ENCODE results near the gene EFNA4.
A peak's percentile ranks its signal among the peaks of the same experiment; 100 is the strongest.

DNA sequence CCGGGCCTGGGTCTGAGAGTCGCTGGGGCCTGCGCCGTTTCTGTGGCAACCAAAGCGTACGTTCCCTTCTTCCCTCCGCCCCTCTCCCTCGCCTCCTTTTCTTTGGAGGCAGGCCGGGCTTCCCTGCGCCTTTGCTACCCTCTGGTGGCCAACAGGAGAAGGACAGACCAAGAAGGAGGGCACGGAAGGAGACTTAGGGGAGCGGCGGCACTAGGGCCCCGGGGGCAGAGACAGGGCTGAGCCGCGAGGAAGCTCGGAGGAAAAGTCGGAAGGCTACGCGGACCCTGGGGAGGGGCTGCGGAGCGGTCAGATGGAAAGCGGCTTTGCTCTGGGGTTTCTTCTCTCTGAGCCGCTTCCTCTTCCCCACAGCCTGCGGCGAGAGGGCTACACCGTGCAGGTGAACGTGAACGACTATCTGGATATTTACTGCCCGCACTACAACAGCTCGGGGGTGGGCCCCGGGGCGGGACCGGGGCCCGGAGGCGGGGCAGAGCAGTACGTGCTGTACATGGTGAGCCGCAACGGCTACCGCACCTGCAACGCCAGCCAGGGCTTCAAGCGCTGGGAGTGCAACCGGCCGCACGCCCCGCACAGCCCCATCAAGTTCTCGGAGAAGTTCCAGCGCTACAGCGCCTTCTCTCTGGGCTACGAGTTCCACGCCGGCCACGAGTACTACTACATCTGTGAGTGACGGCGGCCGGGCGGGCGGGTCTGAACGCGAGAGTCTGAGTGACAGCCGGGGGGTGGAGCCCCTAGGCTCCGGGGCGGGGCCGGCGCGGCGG lies 21.4 kb downstream of the EFNA4 start:
- TF ChIP-seq CTCF (IDR thresholded peaks at IDR 0.05) (peak; percentile 92), POLR2AphosphoS5 (IDR thresholded peaks at IDR 0.05; ENCODE audit: low read depth, low read length) (no peak), SIN3A (IDR thresholded peaks at IDR 0.05; ENCODE audit: borderline replicate concordance, insufficient read depth, low read depth, low read length) (peak; percentile 84; the same call in 1 of the 2 replicates)
- TF ChIP-seq, protein P1, sequence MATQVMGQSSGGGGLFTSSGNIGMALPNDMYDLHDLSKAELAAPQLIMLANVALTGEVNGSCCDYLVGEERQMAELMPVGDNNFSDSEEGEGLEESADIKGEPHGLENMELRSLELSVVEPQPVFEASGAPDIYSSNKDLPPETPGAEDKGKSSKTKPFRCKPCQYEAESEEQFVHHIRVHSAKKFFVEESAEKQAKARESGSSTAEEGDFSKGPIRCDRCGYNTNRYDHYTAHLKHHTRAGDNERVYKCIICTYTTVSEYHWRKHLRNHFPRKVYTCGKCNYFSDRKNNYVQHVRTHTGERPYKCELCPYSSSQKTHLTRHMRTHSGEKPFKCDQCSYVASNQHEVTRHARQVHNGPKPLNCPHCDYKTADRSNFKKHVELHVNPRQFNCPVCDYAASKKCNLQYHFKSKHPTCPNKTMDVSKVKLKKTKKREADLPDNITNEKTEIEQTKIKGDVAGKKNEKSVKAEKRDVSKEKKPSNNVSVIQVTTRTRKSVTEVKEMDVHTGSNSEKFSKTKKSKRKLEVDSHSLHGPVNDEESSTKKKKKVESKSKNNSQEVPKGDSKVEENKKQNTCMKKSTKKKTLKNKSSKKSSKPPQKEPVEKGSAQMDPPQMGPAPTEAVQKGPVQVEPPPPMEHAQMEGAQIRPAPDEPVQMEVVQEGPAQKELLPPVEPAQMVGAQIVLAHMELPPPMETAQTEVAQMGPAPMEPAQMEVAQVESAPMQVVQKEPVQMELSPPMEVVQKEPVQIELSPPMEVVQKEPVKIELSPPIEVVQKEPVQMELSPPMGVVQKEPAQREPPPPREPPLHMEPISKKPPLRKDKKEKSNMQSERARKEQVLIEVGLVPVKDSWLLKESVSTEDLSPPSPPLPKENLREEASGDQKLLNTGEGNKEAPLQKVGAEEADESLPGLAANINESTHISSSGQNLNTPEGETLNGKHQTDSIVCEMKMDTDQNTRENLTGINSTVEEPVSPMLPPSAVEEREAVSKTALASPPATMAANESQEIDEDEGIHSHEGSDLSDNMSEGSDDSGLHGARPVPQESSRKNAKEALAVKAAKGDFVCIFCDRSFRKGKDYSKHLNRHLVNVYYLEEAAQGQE (IDR thresholded peaks at IDR 0.05; ENCODE audit: insufficient read depth in 1 of 2, low read depth in 2 of 2, low read length in 1 of 2): no peak
